Endothelial cell of umbilical vein (primary cell): ENCODE results near the gene UGCG.

Experiments used
- EZH2 ChIP-seq: IDR thresholded peaks from 2 replicates; pipeline ENCODE4 v1.6.1; 2012; ENCODE audit warnings: borderline replicate concordance, low read depth, mild to moderate bottlenecking, moderate library complexity, low read length, inconsistent platforms; ENCODE audit not compliant: severe bottlenecking
- TF ChIP-seq, protein P1 (sequence below), 2 donors: IDR thresholded peaks; 1 replicate in 1 of 2; 2 replicates in 1 of 2; pipeline ENCODE4 v1.5.1; 2011; ENCODE audit warnings: low read length in 2 of 2, mild to moderate bottlenecking in 2 of 2, moderate library complexity in 2 of 2, control low read depth in 1 of 2, inconsistent platforms in 1 of 2, low read depth in 1 of 2; ENCODE audit not compliant: insufficient read depth in 1 of 2; ENCODE audit errors: extremely low read depth in 1 of 2

DNA sequence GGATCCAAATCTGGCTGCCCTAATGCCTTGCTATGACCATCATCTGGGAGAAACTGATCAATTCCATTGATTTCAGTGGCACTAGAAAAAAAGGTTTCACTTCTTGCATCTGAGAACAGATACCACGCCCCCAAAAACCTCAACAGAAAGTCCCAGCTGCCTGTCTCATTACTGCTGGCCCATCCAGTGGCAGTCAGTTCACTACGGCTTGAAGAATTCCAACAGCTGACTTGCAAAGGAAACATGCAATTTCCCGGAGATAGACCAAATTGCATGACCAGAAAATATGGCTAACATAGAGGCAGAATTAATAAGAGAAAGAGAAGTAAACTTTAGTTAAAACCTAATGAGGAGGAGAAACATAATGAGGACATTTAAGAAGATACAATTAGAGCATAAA lies 48.6 kb downstream of the UGCG start:
- TF ChIP-seq, protein P1, sequence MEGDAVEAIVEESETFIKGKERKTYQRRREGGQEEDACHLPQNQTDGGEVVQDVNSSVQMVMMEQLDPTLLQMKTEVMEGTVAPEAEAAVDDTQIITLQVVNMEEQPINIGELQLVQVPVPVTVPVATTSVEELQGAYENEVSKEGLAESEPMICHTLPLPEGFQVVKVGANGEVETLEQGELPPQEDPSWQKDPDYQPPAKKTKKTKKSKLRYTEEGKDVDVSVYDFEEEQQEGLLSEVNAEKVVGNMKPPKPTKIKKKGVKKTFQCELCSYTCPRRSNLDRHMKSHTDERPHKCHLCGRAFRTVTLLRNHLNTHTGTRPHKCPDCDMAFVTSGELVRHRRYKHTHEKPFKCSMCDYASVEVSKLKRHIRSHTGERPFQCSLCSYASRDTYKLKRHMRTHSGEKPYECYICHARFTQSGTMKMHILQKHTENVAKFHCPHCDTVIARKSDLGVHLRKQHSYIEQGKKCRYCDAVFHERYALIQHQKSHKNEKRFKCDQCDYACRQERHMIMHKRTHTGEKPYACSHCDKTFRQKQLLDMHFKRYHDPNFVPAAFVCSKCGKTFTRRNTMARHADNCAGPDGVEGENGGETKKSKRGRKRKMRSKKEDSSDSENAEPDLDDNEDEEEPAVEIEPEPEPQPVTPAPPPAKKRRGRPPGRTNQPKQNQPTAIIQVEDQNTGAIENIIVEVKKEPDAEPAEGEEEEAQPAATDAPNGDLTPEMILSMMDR (IDR thresholded peaks at IDR 0.05; ENCODE audit: extremely low read depth in 1 of 2, insufficient read depth in 1 of 2, low read depth in 1 of 2, low read length in 2 of 2), result no peak
- TF ChIP-seq EZH2, result no peak
